Measurements from ENCODE around the gene USP44.
"Not testable (repeated sequence)": the region's sequence is repeated elsewhere in the genome, so short reads cannot be mapped to it uniquely, and the experiment has no call there.

Gene USP44

GRCh38 chr12:95511977-95512376 is 39.3 kb downstream of the USP44 start:
- no peak for DNase-seq (ENCODE audit: low read depth in 1 of 2, low spot score in 1 of 2)

GRCh38 chr12:95509300-95509699 is 42.0 kb downstream of the USP44 start:
- DNase-seq (ENCODE audit: low read depth in 1 of 2, low spot score in 1 of 2) = no peak

GRCh38 chr12:95506707-95507523 is 44.4 kb downstream of the USP44 start:
- no peak for DNase-seq (ENCODE audit: low read depth in 1 of 2, low spot score in 1 of 2)

- DNase-seq (ENCODE audit: low read depth in 1 of 2, low spot score in 1 of 2) = no peak
Measured at GRCh38 chr12:95505039-95505438, 46.2 kb downstream of the USP44 start.

GRCh38 chr12:95504140-95504539 is 47.1 kb downstream of the USP44 start:
- no peak for DNase-seq (ENCODE audit: low read depth in 1 of 2, low spot score in 1 of 2)

- DNase-seq (ENCODE audit: low read depth in 1 of 2, low spot score in 1 of 2) = no peak
Measured at GRCh38 chr12:95499772-95500171, 51.5 kb downstream of the USP44 start.

GRCh38 chr12:95498968-95499367 is 52.3 kb downstream of the USP44 start:
- DNase-seq (ENCODE audit: low read depth in 1 of 2, low spot score in 1 of 2) = no peak

- DNase-seq (ENCODE audit: low read depth in 1 of 2, low spot score in 1 of 2) = no peak
Measured at GRCh38 chr12:95497031-95497430, 54.2 kb downstream of the USP44 start.

- DNase-seq (ENCODE audit: low read depth in 1 of 2, low spot score in 1 of 2) = no peak
Measured at GRCh38 chr12:95495433-95495832, 55.8 kb downstream of the USP44 start.

- DNase-seq (ENCODE audit: low read depth in 1 of 2, low spot score in 1 of 2) = no peak
Measured at GRCh38 chr12:95494888-95495287, 56.4 kb downstream of the USP44 start.

- no peak for DNase-seq (ENCODE audit: low read depth in 1 of 2, low spot score in 1 of 2)
Measured at GRCh38 chr12:95492462-95492861, 58.8 kb downstream of the USP44 start.

- no peak for DNase-seq (ENCODE audit: low read depth in 1 of 2, low spot score in 1 of 2)
Measured at GRCh38 chr12:95487024-95487423, 64.3 kb downstream of the USP44 start.

GRCh38 chr12:95484524-95484923 is 66.8 kb downstream of the USP44 start:
- no peak for DNase-seq (ENCODE audit: low read depth in 1 of 2, low spot score in 1 of 2)

- DNase-seq (ENCODE audit: low read depth in 1 of 2, low spot score in 1 of 2) = not testable (repeated sequence)
Measured at GRCh38 chr12:95482564-95482963, 68.7 kb downstream of the USP44 start.

- DNase-seq (ENCODE audit: low read depth in 1 of 2, low spot score in 1 of 2) = no peak
Measured at GRCh38 chr12:95481888-95482287, 69.4 kb downstream of the USP44 start.

- no peak for DNase-seq (ENCODE audit: low read depth in 1 of 2, low spot score in 1 of 2)
Measured at GRCh38 chr12:95481072-95481471, 70.2 kb downstream of the USP44 start.

GRCh38 chr12:95480230-95480629 is 71.0 kb downstream of the USP44 start:
- no peak for DNase-seq (ENCODE audit: low read depth in 1 of 2, low spot score in 1 of 2)

GRCh38 chr12:95474660-95474958 is 76.7 kb downstream of the USP44 start:
- no peak for DNase-seq (ENCODE audit: low read depth in 1 of 2, low spot score in 1 of 2)

- peak; percentile 78 to 90 for DNase-seq (ENCODE audit: low read depth in 1 of 2, low spot score in 1 of 2)
Measured at GRCh38 chr12:95473884-95474659, 77.2 kb downstream of the USP44 start, which contains the start of gene METAP2. TSS of gene METAP2 (plus strand) at chr12:95474152. CDS start at chr12:95474180, 28 bp downstream.

GRCh38 chr12:95473231-95473883 is 77.9 kb downstream of the USP44 start:
- peak in 1 of 2 donors; percentile 8 for DNase-seq (ENCODE audit: low read depth in 1 of 2, low spot score in 1 of 2)

- DNase-seq (ENCODE audit: low read depth in 1 of 2, low spot score in 1 of 2) = no peak
Measured at GRCh38 chr12:95470300-95470699, 81.0 kb downstream of the USP44 start.

Measured in stimulated activated CD4-positive, alpha-beta T cell treated with anti-CD3 and anti-CD28 coated beads, Interleukin-15, amount 100 ng/mL, for 1 hour (primary cell).